OCI-LY3 (cell line): ENCODE data around the gene COPS4.
A peak's percentile ranks its signal among the peaks of the same experiment; 100 is the strongest.

Source experiments
- H2AFZ ChIP-seq: fragments of 200-600, 300-600 bp; shearing (Covaris generic); 2 replicates; pipeline ENCODE4 v1.6.0; 2014; ENCODE audit warnings: antibody characterized with exemption, low read depth, low read length
- H3K27ac ChIP-seq: fragments of 200-600, 300-600 bp; sonication (generic); 2 replicates; pipeline ENCODE4 v1.5.1; 2014; ENCODE audit warnings: mild to moderate bottlenecking, low read length, moderate library complexity, mixed read lengths
- H3K27me3 ChIP-seq: fragments of 200-600, 300-600 bp; sonication (generic); 2 replicates; pipeline ENCODE4 v1.6.1; 2014; ENCODE audit warnings: low read depth, low read length, mixed read lengths
- H3K36me3 ChIP-seq: fragments of 200-600, 300-600 bp; sonication (generic); replicated peaks from 2 replicates; pipeline ENCODE3; 2014; ENCODE audit warnings: low read depth, low read length, mixed read lengths
- H3K4me1 ChIP-seq: fragments of 300-600, 200-600 bp; sonication (generic); 2 replicates; pipeline ENCODE4 v1.6.1; 2014; ENCODE audit warnings: low read length, mixed read lengths
- H3K4me2 ChIP-seq: fragments of 200-600, 300-600 bp; sonication (generic); 2 replicates; pipeline ENCODE4 v1.6.1; 2014; ENCODE audit warnings: low read length, mixed read lengths
- H3K4me3 ChIP-seq: fragments of 300-600, 200-600 bp; sonication (generic); 2 replicates; pipeline ENCODE4 v1.5.1; 2014; ENCODE audit warnings: antibody characterized with exemption, mild to moderate bottlenecking, low read length, moderate library complexity
- H3K79me2 ChIP-seq: fragments of 300-600, 200-600 bp; shearing (Covaris generic); 2 replicates; pipeline ENCODE4 v1.6.1; 2014; ENCODE audit warnings: mild to moderate bottlenecking, low read length, mixed read lengths
- H3K9ac ChIP-seq: fragments of 300-600, 200-600 bp; shearing (Covaris generic); 2 replicates; pipeline ENCODE4 v1.6.0; 2014; ENCODE audit warnings: mild to moderate bottlenecking, low read length, moderate library complexity
- H3K9me3 ChIP-seq: fragments of 200-600, 300-600 bp; shearing (Covaris generic); 2 replicates; pipeline ENCODE4 v1.6.1; 2014; ENCODE audit warnings: low read length, mixed read lengths; ENCODE audit not compliant: insufficient read depth
- H4K20me1 ChIP-seq: fragments of 200-600, 300-600 bp; sonication (generic); 2 replicates; pipeline ENCODE4 v1.6.1; 2016; ENCODE audit warnings: low read length, mixed read lengths; ENCODE audit not compliant: insufficient read depth
- EZH2phosphoT487 ChIP-seq: fragments of 200-600 bp; shearing (Covaris generic); IDR thresholded peaks from 2 replicates; pipeline ENCODE4 v1.6.1; 2018; ENCODE audit warnings: antibody characterized with exemption, mixed run types, low read depth
- TF ChIP-seq, protein P1 (sequence below): fragments of 200-600, 300-600 bp; sonication (generic); IDR thresholded peaks from 2 replicates; pipeline ENCODE4 v1.5.1; 2014; ENCODE audit warnings: antibody characterized with exemption, low read length, low read depth

COPS4 gene

DNA sequence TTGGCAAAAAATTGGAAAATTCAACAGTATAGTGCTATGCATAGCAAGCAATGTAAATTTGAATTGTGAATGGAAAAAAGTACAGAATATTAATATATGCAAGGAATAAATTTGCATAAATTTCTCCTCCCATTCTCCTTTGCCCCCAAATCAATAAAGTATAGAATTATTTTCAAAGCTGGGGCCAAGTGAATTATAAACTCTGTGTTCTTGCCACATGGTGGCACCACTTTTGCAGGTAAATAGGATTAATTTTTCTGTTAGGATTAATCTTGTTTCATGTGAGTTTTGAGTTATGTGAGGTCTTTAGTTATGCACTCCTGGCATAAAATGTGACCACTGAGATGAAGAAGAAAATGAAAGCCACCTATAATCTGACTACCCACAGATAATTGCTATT lies 19.9 kb downstream of the COPS4 start:
- H3K4me1 ChIP-seq = no peaks in the 10 kb centered on the region
- H3K4me2 ChIP-seq = no peak overlapping the region
- H3K9me3 ChIP-seq = no peaks in the 10 kb centered on the region
- no peak overlapping the region for H2AFZ ChIP-seq
- H3K27ac ChIP-seq = no peak overlapping the region
- H4K20me1 ChIP-seq = no peaks in the 10 kb centered on the region
- TF ChIP-seq EZH2phosphoT487 = no peak
- TF ChIP-seq, protein P1, sequence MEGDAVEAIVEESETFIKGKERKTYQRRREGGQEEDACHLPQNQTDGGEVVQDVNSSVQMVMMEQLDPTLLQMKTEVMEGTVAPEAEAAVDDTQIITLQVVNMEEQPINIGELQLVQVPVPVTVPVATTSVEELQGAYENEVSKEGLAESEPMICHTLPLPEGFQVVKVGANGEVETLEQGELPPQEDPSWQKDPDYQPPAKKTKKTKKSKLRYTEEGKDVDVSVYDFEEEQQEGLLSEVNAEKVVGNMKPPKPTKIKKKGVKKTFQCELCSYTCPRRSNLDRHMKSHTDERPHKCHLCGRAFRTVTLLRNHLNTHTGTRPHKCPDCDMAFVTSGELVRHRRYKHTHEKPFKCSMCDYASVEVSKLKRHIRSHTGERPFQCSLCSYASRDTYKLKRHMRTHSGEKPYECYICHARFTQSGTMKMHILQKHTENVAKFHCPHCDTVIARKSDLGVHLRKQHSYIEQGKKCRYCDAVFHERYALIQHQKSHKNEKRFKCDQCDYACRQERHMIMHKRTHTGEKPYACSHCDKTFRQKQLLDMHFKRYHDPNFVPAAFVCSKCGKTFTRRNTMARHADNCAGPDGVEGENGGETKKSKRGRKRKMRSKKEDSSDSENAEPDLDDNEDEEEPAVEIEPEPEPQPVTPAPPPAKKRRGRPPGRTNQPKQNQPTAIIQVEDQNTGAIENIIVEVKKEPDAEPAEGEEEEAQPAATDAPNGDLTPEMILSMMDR = peak; percentile 70
- H3K36me3 ChIP-seq = peaks cover 17% of the 10 kb centered on the region
- no peak overlapping the region for H3K4me3 ChIP-seq
- H3K27me3 ChIP-seq = no peaks in the 10 kb centered on the region
- H3K79me2 ChIP-seq = no peaks in the 10 kb centered on the region
- no peak overlapping the region for H3K9ac ChIP-seq

DNA sequence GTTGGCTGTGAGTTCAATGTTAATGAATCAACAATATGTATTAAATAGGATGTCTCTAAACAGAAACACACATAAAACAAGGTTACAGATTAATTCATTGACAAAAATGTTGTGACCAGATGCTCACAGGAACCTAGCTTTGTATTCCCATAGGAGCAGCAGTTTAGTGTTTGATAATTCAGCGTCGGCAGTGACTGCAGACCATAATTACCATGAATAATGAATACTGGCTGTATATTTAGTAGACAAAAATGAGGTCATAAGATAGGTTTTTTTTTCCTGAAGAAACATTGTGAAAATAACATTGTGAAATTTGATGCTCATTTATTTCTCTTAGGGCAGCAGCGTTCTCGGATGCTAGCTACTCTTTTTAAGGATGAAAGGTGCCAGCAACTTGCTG lies 27.8 kb downstream of the COPS4 start:
- H2AFZ ChIP-seq = no peak overlapping the region
- no peak overlapping the region for H3K4me2 ChIP-seq
- H3K27me3 ChIP-seq = no peaks in the 10 kb centered on the region
- H3K4me3 ChIP-seq = no peak overlapping the region
- no peak overlapping the region for H3K9ac ChIP-seq
- H4K20me1 ChIP-seq = no peaks in the 10 kb centered on the region
- H3K27ac ChIP-seq = no peak overlapping the region
- no peaks in the 10 kb centered on the region for H3K9me3 ChIP-seq
- H3K36me3 ChIP-seq = peaks cover 18% of the 10 kb centered on the region
- TF ChIP-seq, protein P1 = no peak
- no peak for TF ChIP-seq EZH2phosphoT487
- no peaks in the 10 kb centered on the region for H3K79me2 ChIP-seq
- H3K4me1 ChIP-seq = no peaks in the 10 kb centered on the region

DNA sequence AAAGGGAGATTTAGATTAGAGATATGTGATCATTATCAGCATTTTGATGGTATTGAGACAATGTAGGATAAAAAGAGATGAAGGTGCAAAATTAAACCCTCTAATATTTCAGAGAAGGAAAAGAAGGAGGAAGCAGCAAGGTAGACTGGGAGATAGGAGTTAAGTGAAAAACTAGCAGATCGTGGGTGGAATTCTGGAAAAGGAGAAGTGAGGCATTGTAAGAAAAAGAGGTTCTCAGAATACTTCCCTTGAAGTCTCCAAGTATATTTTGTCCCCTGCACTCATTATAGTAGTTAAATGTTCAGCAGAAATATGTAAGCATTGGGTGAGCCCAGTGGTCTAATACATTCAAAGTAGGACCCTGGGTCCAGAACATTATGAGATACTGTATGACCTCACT lies 30.3 kb downstream of the COPS4 start:
- Histone ChIP-seq H3K79me2 (no peaks in the 10 kb centered on the region), H2AFZ (no peak overlapping the region), H3K27me3 (no peaks in the 10 kb centered on the region), H3K4me3 (no peak overlapping the region), H3K27ac (no peak overlapping the region), H3K36me3 (peaks cover 18% of the 10 kb centered on the region), H4K20me1 (no peaks in the 10 kb centered on the region), H3K4me1 (no peaks in the 10 kb centered on the region), H3K4me2 (no peak overlapping the region), H3K9ac (no peak overlapping the region), H3K9me3 (no peaks in the 10 kb centered on the region)
- TF ChIP-seq, protein P1 = no peak
- no peak for TF ChIP-seq EZH2phosphoT487

DNA sequence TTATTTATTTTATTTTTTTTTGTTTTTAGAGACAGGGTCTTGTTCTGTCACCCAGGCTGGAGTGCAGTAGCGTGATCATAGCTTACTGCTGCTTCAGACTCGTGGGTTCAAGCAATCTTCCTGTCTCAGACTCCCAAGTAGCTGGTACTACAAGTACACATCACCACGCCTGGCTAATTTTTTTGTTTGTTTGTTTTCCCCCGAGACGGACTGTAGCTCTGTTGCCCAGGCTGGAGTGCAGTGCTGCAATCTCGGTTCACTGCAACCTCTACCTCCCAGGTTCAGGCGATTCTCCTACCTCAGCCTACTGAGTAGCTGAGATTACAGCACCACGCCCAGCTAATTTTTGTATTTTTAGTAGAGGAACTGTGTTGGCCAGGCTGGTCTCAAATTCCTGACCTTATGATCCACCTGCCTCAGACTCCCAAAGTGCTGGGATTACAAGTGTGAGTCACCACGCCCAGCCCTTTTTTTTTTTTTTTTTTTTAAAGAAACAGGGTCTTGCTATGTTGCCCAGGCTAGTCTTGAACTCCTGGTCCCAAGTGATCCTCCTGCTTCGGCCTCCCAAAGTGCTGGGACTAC lies 32.2 kb downstream of the COPS4 start:
- Histone ChIP-seq H3K4me2 (no peak overlapping the region), H3K9me3 (no peaks in the 10 kb centered on the region), H4K20me1 (no peaks in the 10 kb centered on the region), H2AFZ (no peak overlapping the region), H3K27ac (no peak overlapping the region), H3K27me3 (no peaks in the 10 kb centered on the region), H3K79me2 (no peaks in the 10 kb centered on the region), H3K4me1 (no peaks in the 10 kb centered on the region), H3K36me3 (peaks cover 14% of the 10 kb centered on the region), H3K9ac (no peak overlapping the region), H3K4me3 (no peak overlapping the region)
- TF ChIP-seq, protein P1 = no peak
- no peak for TF ChIP-seq EZH2phosphoT487
